ENCODE measurements around the gene TAB2. TPM values are rescaled to one million over a fixed set of nuclear protein-coding genes. Genes with fewer than 3 reads are reported as not detected.

TAB2 gene
- total RNA-seq, 1 experiment from 2014 or later, result 56.7 TPM

DNA sequence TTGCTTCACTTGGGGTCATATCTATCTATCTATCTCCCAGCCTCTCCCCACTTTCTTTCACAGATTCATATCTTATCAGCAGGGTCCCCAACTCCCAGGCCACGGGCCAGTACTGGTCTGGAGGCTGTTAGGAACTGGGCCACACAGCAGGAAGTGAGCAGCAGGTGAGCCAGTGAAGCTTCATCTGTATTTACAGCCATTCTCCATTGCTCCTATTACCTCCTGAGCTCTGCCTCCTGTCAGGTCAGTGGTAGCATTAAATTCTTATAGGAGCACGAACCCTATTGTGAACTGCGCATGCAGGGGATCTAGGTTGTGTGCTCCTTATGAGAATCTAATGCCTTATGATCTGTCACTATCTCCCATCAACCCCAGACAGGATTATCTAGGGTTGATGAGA, 14.8 kb upstream of the TAB2 start:
- Histone ChIP-seq H2AFZ (ENCODE audit: low read depth, low read length, poor library complexity, severe bottlenecking) (no peak overlapping the region), H3K79me2 (ENCODE audit: insufficient read depth, low read length) (no peaks in the 10 kb centered on the region), H3K27me3 (ENCODE audit: insufficient read depth, low read length) (no peaks in the 10 kb centered on the region), H3K9me2 (ENCODE audit: insufficient read depth) (no peaks in the 10 kb centered on the region), H3K27ac (ENCODE audit: low read depth, low read length) (no peak overlapping the region), H3K9me3 (ENCODE audit: control insufficient read depth in 1 of 2, insufficient read depth in 1 of 2, low read depth in 1 of 2, low read length in 2 of 2) (no peaks in the 10 kb centered on the region), H3K36me3 (ENCODE audit: control insufficient read depth in 1 of 2, insufficient read depth in 2 of 2, low read length in 2 of 2) (no peaks in the 10 kb centered on the region), H3K9ac (ENCODE audit: low read length) (no peak overlapping the region), H3K4me3 (replicated peaks in 1 of 2; ENCODE audit: low read depth in 1 of 2, low read length in 2 of 2) (no peak overlapping the region), H3K4me1 (ENCODE audit: control insufficient read depth in 1 of 2, insufficient read depth in 2 of 2, low read length in 2 of 2) (no peaks in the 10 kb centered on the region), H3K4me2 (ENCODE audit: low read length) (no peak overlapping the region), H4K20me1 (ENCODE audit: insufficient read depth) (no peaks in the 10 kb centered on the region)
- ChIA-PET CTCF (no interaction called here), POLR2A (no interaction called here), RAD21 (ENCODE audit: low non-redundant PET in 1 of 2, low total read pairs in 2 of 2, uncharacterized antibody in 2 of 2, unreplicated experiment in 2 of 2) (no interaction called here)
- no peak for ATAC-seq
- no peak for TF ChIP-seq POLR2AphosphoS5 (IDR thresholded peaks at IDR 0.05; ENCODE audit: low read depth, low read length)
- no TSS peak for BruUV-seq (replicated peaks)
- intact Hi-C loops (cut with micrococcal nuclease), result no loop called here
- no peak for DNase-seq (ENCODE audit: low read depth, low spot score)

GRCh38 chr6:149303468-149303867, 14.0 kb upstream of the TAB2 start:
- RAD21 ChIA-PET (ENCODE audit: low non-redundant PET in 1 of 2, low total read pairs in 2 of 2, uncharacterized antibody in 2 of 2, unreplicated experiment in 2 of 2), result no interaction called here
- CTCF ChIA-PET, result no interaction called here

More at GRCh38 chr6:149303468-149303867, 14.0 kb upstream of the TAB2 start:
- H3K4me2 ChIP-seq (ENCODE audit: low read length), result no peak overlapping the region
- intact Hi-C loops (cut with micrococcal nuclease), result no loop called here
- H3K79me2 ChIP-seq (ENCODE audit: insufficient read depth, low read length), result no peaks in the 10 kb centered on the region
- no peaks in the 10 kb centered on the region for H3K9me2 ChIP-seq (ENCODE audit: insufficient read depth)
- no TSS peak for BruUV-seq (replicated peaks)
- H3K36me3 ChIP-seq (ENCODE audit: control insufficient read depth in 1 of 2, insufficient read depth in 2 of 2, low read length in 2 of 2), result no peaks in the 10 kb centered on the region
- no peak overlapping the region for H3K27ac ChIP-seq (ENCODE audit: low read depth, low read length)
- no peak overlapping the region for H3K9ac ChIP-seq (ENCODE audit: low read length)
- no peaks in the 10 kb centered on the region for H3K4me1 ChIP-seq (ENCODE audit: control insufficient read depth in 1 of 2, insufficient read depth in 2 of 2, low read length in 2 of 2)
- no peak for DNase-seq (ENCODE audit: low read depth, low spot score)
- no peaks in the 10 kb centered on the region for H3K27me3 ChIP-seq (ENCODE audit: insufficient read depth, low read length)
- H4K20me1 ChIP-seq (ENCODE audit: insufficient read depth), result no peaks in the 10 kb centered on the region
- H3K9me3 ChIP-seq (ENCODE audit: control insufficient read depth in 1 of 2, insufficient read depth in 1 of 2, low read depth in 1 of 2, low read length in 2 of 2), result no peaks in the 10 kb centered on the region
- TF ChIP-seq ATF3 (IDR thresholded peaks at IDR 0.05), result no peak
- no peak for TF ChIP-seq CBX3 (IDR thresholded peaks at IDR 0.05; ENCODE audit: low read depth)
- TF ChIP-seq ZFX (IDR thresholded peaks at IDR 0.05), result no peak
- no peak for TF ChIP-seq SP1 (IDR thresholded peaks at IDR 0.05; ENCODE audit: low read depth)
- TF ChIP-seq JUND (IDR thresholded peaks at IDR 0.05), result no peak
- TF ChIP-seq TCF7L2 (IDR thresholded peaks at IDR 0.05; ENCODE audit: borderline replicate concordance, extremely low read depth, insufficient read depth, insufficient read length), result no peak
- TF ChIP-seq POLR2A (IDR thresholded peaks at IDR 0.05; ENCODE audit: borderline replicate concordance, extremely low read depth, insufficient read depth, insufficient read length), result no peak
- POLR2A ChIA-PET, result no interaction called here
- H3K4me3 ChIP-seq (replicated peaks in 1 of 2; ENCODE audit: low read depth in 1 of 2, low read length in 2 of 2), result no peak overlapping the region
- H2AFZ ChIP-seq (ENCODE audit: low read depth, low read length, poor library complexity, severe bottlenecking), result no peak overlapping the region
- no peak for ATAC-seq

All from HCT116 (cell line).